Colonic mucosa (tissue), 2 donors: ENCODE measurements around the gene KDM7A. TPM values are rescaled to one million over a fixed set of nuclear protein-coding genes. Genes with fewer than 3 reads are reported as not detected.

ENCODE experiments used
- total RNA-seq, 2 donors: library from RNA; stranded (reverse); fragmentation: NEBNext Ultra II Directional in 1 of 2; extraction: Animal tissue kit (Norgen Biotek cat#: 25700) in 1 of 2; gene quantifications; one replicate each; pipeline ENCODE4 v1.2.1, GENCODE V29; 2021
- donor health status: DM: no; HTN: no; CAD: no.
- donor health status: DM: no; HTN: no; CAD: no.

KDM7A gene
- total RNA-seq, 2 donors from 2014 or later = 14.7 to 37.5 TPM

Other genes starting within 250 kb of the KDM7A start
- gene PARP12, start 114.0 kb downstream of the KDM7A start, total RNA-seq = 10 to 100 TPM; 33.9 to 39.2 TPM
- 10 to 100 TPM; 47.8 to 52.9 TPM for gene SLC37A3, start 221.5 kb upstream of the KDM7A start, total RNA-seq
- gene RAB19, start 227.1 kb upstream of the KDM7A start, total RNA-seq = 10 to 100 TPM; 18.8 to 22.7 TPM